GM12874 (cell line): ENCODE measurements around the gene KCNC3.

Experiments
- CTCF ChIP-seq: IDR thresholded peaks from 2 replicates; pipeline ENCODE4 v1.5.1; 2011; ENCODE audit warnings: low read depth, mild to moderate bottlenecking, control low read depth, low read length, moderate library complexity; ENCODE audit not compliant: insufficient read depth

The KCNC3 gene

DNA sequence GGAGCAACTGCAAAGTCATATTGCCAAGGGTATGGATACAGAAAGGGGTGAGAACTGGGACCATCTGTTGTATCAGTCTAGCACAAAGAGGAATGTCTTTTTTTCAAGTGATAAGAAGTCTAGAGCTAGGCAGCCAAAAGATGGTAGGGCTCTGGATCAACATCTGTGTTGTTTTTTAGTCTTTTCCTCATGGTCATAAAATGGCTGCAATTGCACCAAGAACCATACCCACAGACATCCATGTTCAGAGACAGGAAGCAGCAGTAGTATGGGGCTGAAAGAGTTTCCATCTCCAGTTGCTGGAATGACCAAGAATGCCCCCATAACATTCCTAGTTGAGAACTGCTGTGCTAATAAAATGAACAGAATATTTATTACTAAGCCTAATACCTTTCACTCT is 25.6 kb downstream of the KCNC3 start:
- TF ChIP-seq CTCF, result no peak

DNA sequence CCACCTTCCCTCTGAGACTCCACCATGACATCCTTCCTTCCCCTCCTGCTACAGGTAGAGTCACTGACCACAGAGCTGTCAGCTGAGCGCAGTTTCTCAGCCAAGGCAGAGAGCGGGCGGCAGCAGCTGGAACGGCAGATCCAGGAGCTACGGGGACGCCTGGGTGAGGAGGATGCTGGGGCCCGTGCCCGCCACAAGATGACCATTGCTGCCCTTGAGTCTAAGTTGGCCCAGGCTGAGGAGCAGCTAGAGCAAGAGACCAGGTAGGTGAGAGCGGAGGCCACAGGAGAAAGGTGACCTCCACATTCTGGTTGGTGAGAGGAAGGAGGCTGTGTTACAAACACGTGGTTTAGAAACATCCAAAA is 27.6 kb downstream of the KCNC3 start:
- no peak for TF ChIP-seq CTCF

DNA sequence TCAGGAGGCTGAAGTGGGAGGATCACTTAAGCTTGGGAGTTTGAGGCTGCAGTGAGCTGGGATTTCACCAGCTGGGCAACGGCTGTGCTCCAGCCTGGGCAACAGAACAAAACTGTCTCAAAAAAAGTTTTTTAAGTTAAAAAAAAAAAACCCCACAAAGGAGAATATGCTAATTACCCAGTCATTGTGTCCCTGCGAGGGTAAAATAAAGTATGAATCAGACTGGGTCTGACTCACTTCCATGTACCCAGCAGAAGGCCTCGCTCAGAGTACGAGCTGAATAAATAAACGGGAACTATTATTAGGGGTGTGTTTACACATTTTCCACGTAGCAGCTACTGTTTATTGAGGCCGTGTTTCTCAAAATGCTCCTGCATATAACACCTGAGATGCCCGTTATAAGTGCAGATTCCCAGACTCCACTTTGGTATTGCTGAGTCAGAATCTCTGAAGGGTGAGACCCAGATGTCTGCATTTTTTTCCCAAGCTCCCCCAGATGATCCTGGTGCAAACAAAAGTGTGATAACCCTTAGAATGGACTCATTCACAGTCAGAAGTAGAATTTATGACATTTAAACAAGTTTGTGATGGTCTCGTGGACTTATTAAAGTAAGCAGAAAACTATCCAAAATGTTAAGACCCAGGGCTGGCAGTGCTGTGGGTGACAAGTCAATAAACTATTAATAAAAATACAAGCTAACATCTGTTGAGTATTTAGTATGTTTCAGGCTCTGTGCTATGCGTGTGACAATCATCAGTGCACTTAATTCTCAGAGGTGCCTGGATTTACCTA is 28.2 kb downstream of the KCNC3 start:
- TF ChIP-seq CTCF, result no peak

- TF ChIP-seq CTCF, result no peak
Measured at GRCh38 chr19:50300051-50300450, 29.1 kb downstream of the KCNC3 start.

GRCh38 chr19:50293263-50294004 is 35.7 kb downstream of the KCNC3 start:
- no peak for TF ChIP-seq CTCF

DNA sequence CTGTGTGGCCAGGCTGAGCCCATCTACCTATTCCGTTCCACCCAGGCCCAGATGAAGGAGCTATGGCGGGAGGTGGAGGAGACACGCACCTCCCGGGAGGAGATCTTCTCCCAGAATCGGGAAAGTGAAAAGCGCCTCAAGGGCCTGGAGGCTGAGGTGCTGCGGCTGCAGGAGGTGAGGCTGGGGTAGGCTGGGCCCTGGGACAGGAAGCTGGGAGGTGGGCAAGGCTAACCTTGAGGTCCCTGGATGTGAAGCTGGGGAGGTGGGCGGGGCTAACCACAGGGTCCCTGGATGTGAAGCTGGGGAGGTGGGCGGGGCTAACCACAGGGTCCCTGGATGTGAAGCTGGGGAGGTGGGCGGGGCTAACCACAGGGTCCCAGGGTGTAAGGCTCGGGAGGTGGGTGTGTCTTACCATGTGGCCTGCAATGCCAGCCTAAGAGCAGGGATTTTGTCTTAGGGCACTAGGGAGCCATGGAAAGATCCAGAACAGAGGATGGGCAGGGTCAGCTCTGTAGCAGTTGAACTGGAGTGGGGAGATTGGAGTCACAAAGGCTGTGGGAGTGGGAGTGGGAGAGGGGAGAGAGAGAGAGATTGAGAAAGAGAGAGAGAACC is 36.9 kb downstream of the KCNC3 start:
- no peak for TF ChIP-seq CTCF

- no peak for TF ChIP-seq CTCF
Measured at GRCh38 chr19:50290775-50291174, 38.4 kb downstream of the KCNC3 start.
